Measurements from ENCODE around the gene CYP11A1.

CYP11A1 gene

GRCh38 chr15:74411686-74412085, 44.2 kb upstream of the CYP11A1 start:
- Histone ChIP-seq H3K36me3 (peaks cover 0 to 68% (median 4%) of the 10 kb centered on the region in 11 experiments; a peak in 10 of 22 replicates), H4K20me1 (peaks cover 0 to 8% (median 0%) of the 10 kb centered on the region in 11 experiments; a peak in 1 of 22 replicates), H3K9ac (no peak overlapping the region), H3K9me3 (replicated peaks in 1 of 11) (no peaks in the 10 kb centered on the region), H3K4me3 (no peak overlapping the region), H3K4me2 (0 out of 22 replicates have a peak overlapping the region, but pooled peaks of 1 of the 11 experiments have one; percentile 14), H3K27ac (peak overlapping the region in 3 of 11 experiments; percentile 7 to 21 (median 15); a peak in 5 of 22 replicates), H3K27me3 (no peaks in the 10 kb centered on the region; a peak in 1 of 22 replicates), H3K4me1 (peaks cover 31 to 74% (median 48%) of the 10 kb centered on the region in 10 experiments)
- no peak for TF ChIP-seq Cebpa-rat (IDR thresholded peaks at IDR 0.05)

GRCh38 chr15:74410502-74410901, 43.1 kb upstream of the CYP11A1 start:
- Histone ChIP-seq H3K9ac (no peak overlapping the region), H3K4me1 (peaks cover 21 to 74% (median 47%) of the 10 kb centered on the region in 10 experiments), H3K36me3 (peaks cover 0 to 56% (median 4%) of the 10 kb centered on the region in 11 experiments; a peak in 10 of 22 replicates), H3K9me3 (replicated peaks in 1 of 11) (no peaks in the 10 kb centered on the region), H3K27ac (0 out of 22 replicates have a peak overlapping the region, but pooled peaks of 1 of the 11 experiments have one; percentile 8), H3K27me3 (no peaks in the 10 kb centered on the region; a peak in 1 of 22 replicates), H3K4me2 (no peak overlapping the region), H3K4me3 (no peak overlapping the region), H4K20me1 (peaks cover 0 to 2% (median 0%) of the 10 kb centered on the region in 11 experiments; a peak in 1 of 22 replicates)
- TF ChIP-seq Cebpa-rat (IDR thresholded peaks at IDR 0.05) = no peak

- Histone ChIP-seq H4K20me1 (0 out of 22 replicates have a peak, but pooled peaks cover 0 to 2% (median 0%) of the 10 kb centered on the region in 11 experiments), H3K36me3 (peaks cover 0 to 44% (median 4%) of the 10 kb centered on the region in 11 experiments; a peak in 10 of 22 replicates), H3K4me3 (no peak overlapping the region), H3K9me3 (replicated peaks in 1 of 11) (no peaks in the 10 kb centered on the region), H3K9ac (no peak overlapping the region), H3K27me3 (no peaks in the 10 kb centered on the region; a peak in 1 of 22 replicates), H3K4me2 (no peak overlapping the region), H3K4me1 (peaks cover 17 to 74% (median 47%) of the 10 kb centered on the region in 10 experiments), H3K27ac (peak overlapping the region in 1 of 11 experiments; percentile 12; a peak in 1 of 22 replicates)
- no peak for TF ChIP-seq Cebpa-rat (IDR thresholded peaks at IDR 0.05)
Measured at GRCh38 chr15:74409225-74409624, 41.8 kb upstream of the CYP11A1 start.

- Histone ChIP-seq H3K4me1 (peaks cover 21 to 74% (median 47%) of the 10 kb centered on the region in 10 experiments), H3K9me3 (replicated peaks in 1 of 11) (no peaks in the 10 kb centered on the region), H4K20me1 (peaks cover 0 to 2% (median 0%) of the 10 kb centered on the region in 11 experiments; a peak in 1 of 22 replicates), H3K4me3 (no peak overlapping the region), H3K27me3 (no peaks in the 10 kb centered on the region; a peak in 1 of 22 replicates), H3K9ac (no peak overlapping the region), H3K36me3 (peaks cover 0 to 40% (median 4%) of the 10 kb centered on the region in 11 experiments; a peak in 10 of 22 replicates), H3K27ac (peak overlapping the region in 2 of 11 experiments; percentile 12 to 25; a peak in 2 of 22 replicates), H3K4me2 (no peak overlapping the region)
- no peak for TF ChIP-seq Cebpa-rat (IDR thresholded peaks at IDR 0.05)
Measured at GRCh38 chr15:74408815-74409214, 41.4 kb upstream of the CYP11A1 start.

GRCh38 chr15:74408385-74408784, 40.9 kb upstream of the CYP11A1 start:
- TF ChIP-seq Cebpa-rat (IDR thresholded peaks at IDR 0.05) = no peak
- no peak overlapping the region for H3K4me3 ChIP-seq
- H3K4me1 ChIP-seq = peaks cover 25 to 74% (median 49%) of the 10 kb centered on the region in 10 experiments
- peaks cover 0 to 5% (median 0%) of the 10 kb centered on the region in 11 experiments; a peak in 2 of 22 replicates for H4K20me1 ChIP-seq
- peak overlapping the region in 2 of 11 experiments; percentile 12 to 25; a peak in 2 of 22 replicates for H3K27ac ChIP-seq
- no peaks in the 10 kb centered on the region; a peak in 1 of 22 replicates for H3K27me3 ChIP-seq
- H3K9me3 ChIP-seq (replicated peaks in 1 of 11) = no peaks in the 10 kb centered on the region
- no peak overlapping the region for H3K4me2 ChIP-seq
- H3K36me3 ChIP-seq = peaks cover 0 to 35% (median 4%) of the 10 kb centered on the region in 11 experiments; a peak in 10 of 22 replicates
- no peak overlapping the region for H3K9ac ChIP-seq

- H3K9ac ChIP-seq = peak overlapping the region in 2 of 11 experiments; percentile 1 to 32; a peak in 1 of 22 replicates
- no peaks in the 10 kb centered on the region for H3K9me3 ChIP-seq (replicated peaks in 1 of 11)
- H3K27me3 ChIP-seq = no peaks in the 10 kb centered on the region; a peak in 1 of 22 replicates
- H3K4me2 ChIP-seq = peak overlapping the region; percentile 20 to 99 (median 63)
- H4K20me1 ChIP-seq = peaks cover 0 to 7% (median 0%) of the 10 kb centered on the region in 11 experiments; a peak in 2 of 22 replicates
- H3K4me3 ChIP-seq = no peak overlapping the region
- H3K36me3 ChIP-seq = peaks cover 0 to 23% (median 4%) of the 10 kb centered on the region in 11 experiments; a peak in 10 of 22 replicates
- H3K4me1 ChIP-seq = peaks cover 38 to 77% (median 59%) of the 10 kb centered on the region in 10 experiments
- H3K27ac ChIP-seq = peak overlapping the region in 6 of 11 experiments; percentile 1 to 54 (median 34); a peak in 7 of 22 replicates
- no peak for TF ChIP-seq Cebpa-rat (IDR thresholded peaks at IDR 0.05)
Measured at GRCh38 chr15:74406992-74407705, 39.7 kb upstream of the CYP11A1 start.

GRCh38 chr15:74406517-74406916, 39.1 kb upstream of the CYP11A1 start:
- Histone ChIP-seq H3K9ac (peak overlapping the region in 1 of 11 experiments; percentile 32; a peak in 1 of 22 replicates), H3K4me3 (no peak overlapping the region), H3K4me2 (peak overlapping the region; percentile 20 to 99 (median 63)), H4K20me1 (peaks cover 0 to 7% (median 0%) of the 10 kb centered on the region in 11 experiments; a peak in 2 of 22 replicates), H3K9me3 (replicated peaks in 1 of 11) (no peaks in the 10 kb centered on the region), H3K4me1 (peaks cover 44 to 77% (median 66%) of the 10 kb centered on the region in 10 experiments), H3K27ac (peak overlapping the region in 4 of 11 experiments; percentile 8 to 54 (median 35); a peak in 6 of 22 replicates), H3K36me3 (peaks cover 0 to 17% (median 4%) of the 10 kb centered on the region in 11 experiments; a peak in 10 of 22 replicates), H3K27me3 (no peaks in the 10 kb centered on the region; a peak in 1 of 22 replicates)
- TF ChIP-seq Cebpa-rat (IDR thresholded peaks at IDR 0.05) = no peak

GRCh38 chr15:74405823-74406222, 38.4 kb upstream of the CYP11A1 start:
- H3K27me3 ChIP-seq = no peaks in the 10 kb centered on the region; a peak in 1 of 22 replicates
- no peak for TF ChIP-seq Cebpa-rat (IDR thresholded peaks at IDR 0.05)
- peak overlapping the region in 3 of 11 experiments; percentile 1 to 52 (median 10); a peak in 4 of 22 replicates for H3K27ac ChIP-seq
- H4K20me1 ChIP-seq = peaks cover 0 to 7% (median 0%) of the 10 kb centered on the region in 11 experiments; a peak in 2 of 22 replicates
- no peaks in the 10 kb centered on the region for H3K9me3 ChIP-seq (replicated peaks in 1 of 11)
- peaks cover 0 to 10% (median 4%) of the 10 kb centered on the region in 11 experiments; a peak in 10 of 22 replicates for H3K36me3 ChIP-seq
- no peak overlapping the region for H3K4me3 ChIP-seq
- H3K4me1 ChIP-seq = peaks cover 51 to 77% (median 72%) of the 10 kb centered on the region in 10 experiments
- H3K4me2 ChIP-seq = peak overlapping the region in 10 of 11 experiments; percentile 12 to 99 (median 58); a peak in 12 of 22 replicates
- H3K9ac ChIP-seq = no peak overlapping the region

Data from BLaER1 treated with 17β-estradiol and CSF1 and Interleukin-3, amounts not matched to agents 10 nM and 100 nM (cell line).